Rectal smooth muscle tissue (tissue), 1 donor: ENCODE measurements around the gene DLGAP1.

ENCODE experiments used
- H3K27ac ChIP-seq: one replicate; pipeline ENCODE4 v1.7.0; 2013; ENCODE audit warnings: low read depth, low read length, inconsistent platforms
- H3K27me3 ChIP-seq: one replicate; pipeline ENCODE4 v1.7.0; 2013; ENCODE audit warnings: low read length; ENCODE audit not compliant: control insufficient read depth, insufficient read depth
- H3K36me3 ChIP-seq: one replicate; pipeline ENCODE4 v1.7.0; 2013; ENCODE audit warnings: low read length; ENCODE audit not compliant: control insufficient read depth, insufficient read depth
- H3K4me1 ChIP-seq: one replicate; pipeline ENCODE4 v1.7.0; 2013; ENCODE audit warnings: low read length; ENCODE audit not compliant: control insufficient read depth, insufficient read depth
- H3K4me3 ChIP-seq: one replicate; pipeline ENCODE4 v1.7.0; 2013; ENCODE audit warnings: low read length
- H3K9ac ChIP-seq: one replicate; pipeline ENCODE4 v1.7.0; 2013; ENCODE audit warnings: low read length

DLGAP1 gene

DNA sequence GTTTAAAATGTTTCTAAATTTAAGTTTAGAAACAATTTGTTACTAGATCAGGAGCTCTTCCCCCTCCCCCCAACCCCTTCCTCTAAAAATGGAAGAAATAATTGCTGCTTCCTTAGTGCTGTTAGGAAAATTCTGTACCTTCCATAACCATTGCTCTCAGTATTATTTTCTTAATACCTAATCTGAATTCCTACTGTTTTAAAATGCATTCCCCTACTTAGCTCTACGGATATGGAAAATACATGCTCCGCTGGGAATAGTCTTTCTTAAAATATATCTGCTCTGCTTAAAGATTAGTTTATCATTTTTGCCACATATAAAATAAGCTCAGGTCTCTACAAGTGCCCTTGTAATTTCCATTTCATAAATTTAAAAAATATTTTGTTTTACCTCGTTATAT, 789.9 kb downstream of the DLGAP1 start:
- Histone ChIP-seq H3K27ac (no peak overlapping the region), H3K36me3 (no peaks in the 10 kb centered on the region), H3K27me3 (no peaks in the 10 kb centered on the region), H3K4me1 (peaks cover 7% of the 10 kb centered on the region), H3K4me3 (no peak overlapping the region), H3K9ac (no peak overlapping the region)

DNA sequence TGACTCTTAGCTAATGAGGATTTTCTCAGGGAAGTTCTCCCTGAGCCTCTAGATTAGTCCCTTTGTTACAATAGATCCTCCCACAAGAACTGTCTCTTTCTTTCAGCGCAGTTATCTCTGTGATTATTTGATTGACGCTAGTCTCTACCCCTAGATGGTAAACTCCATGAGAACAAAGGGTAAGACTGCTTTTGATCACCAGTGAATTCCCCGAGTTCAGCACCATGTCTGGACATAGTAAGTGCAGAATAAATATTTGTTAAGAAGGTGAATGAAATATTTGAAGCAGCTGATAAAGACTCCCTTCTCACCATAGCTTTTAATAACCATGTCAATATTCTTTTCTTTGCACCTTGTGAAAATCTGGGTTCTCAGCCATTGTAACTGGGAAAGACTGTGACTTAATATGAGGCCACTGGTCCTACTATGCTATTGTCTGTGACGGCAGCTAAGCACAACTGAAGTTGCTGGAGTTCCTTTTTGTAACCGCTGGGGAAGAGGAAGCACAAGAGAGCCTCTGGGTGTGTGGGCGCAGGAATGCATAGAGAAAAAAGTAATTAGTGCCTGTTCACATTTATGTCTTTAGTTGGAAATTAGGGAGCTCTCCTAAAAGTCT, 790.4 kb downstream of the DLGAP1 start:
- Histone ChIP-seq H3K36me3 (no peaks in the 10 kb centered on the region), H3K4me1 (peaks cover 7% of the 10 kb centered on the region), H3K9ac (no peak overlapping the region), H3K27me3 (no peaks in the 10 kb centered on the region), H3K27ac (no peak overlapping the region), H3K4me3 (no peak overlapping the region)

DNA sequence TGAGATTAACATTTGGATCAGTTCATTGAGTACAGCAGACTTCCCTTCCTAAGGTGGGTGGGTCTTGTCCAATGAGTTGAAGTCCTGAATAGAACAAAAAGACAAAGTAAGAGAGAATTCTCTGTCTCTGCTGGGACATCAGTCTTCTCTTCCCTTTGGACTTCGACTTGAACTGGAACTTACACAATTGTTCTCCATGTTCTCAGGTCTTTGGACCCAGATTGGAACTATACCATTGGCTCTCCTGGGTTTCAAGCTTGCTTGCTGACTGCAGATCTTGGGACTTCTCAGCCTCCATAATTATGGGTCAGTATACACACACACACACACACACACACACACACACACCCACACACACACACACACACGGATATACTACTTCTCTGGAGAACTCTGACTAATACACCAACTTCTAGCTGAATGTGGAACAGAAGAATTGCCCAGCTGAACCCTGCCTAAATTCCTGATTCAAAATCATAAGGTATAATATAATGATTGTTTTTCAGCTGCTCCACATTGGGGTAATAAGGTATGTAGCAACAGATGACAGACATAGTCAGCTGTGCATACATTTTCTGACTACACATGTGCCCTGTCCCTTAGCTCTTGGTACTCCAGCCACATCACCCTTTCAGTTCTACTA, 791.1 kb downstream of the DLGAP1 start:
- H3K4me1 ChIP-seq: peaks cover 7% of the 10 kb centered on the region
- no peaks in the 10 kb centered on the region for H3K36me3 ChIP-seq
- no peaks in the 10 kb centered on the region for H3K27me3 ChIP-seq
- H3K9ac ChIP-seq: no peak overlapping the region
- H3K27ac ChIP-seq: no peak overlapping the region
- H3K4me3 ChIP-seq: no peak overlapping the region

DNA sequence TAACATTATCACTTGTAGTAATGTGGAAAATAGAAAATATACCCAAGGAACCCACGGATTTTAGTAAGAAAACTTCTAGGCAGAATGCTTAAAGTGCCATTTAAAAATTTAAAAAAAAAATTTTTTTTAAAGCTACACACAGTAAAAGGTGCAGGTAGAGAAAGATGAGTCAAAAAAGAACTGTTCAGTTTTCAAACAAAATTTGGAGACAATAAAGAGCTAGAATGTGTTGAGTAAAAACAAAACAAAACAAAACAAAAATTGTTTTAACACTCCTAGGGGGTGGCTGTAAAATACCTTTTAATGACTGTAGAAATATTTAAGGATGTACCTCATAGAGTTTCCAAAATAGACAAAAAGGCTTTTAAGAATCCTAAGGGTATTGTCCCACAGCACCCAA, 793.1 kb downstream of the DLGAP1 start:
- Histone ChIP-seq H3K27ac (no peak overlapping the region), H3K4me3 (no peak overlapping the region), H3K27me3 (no peaks in the 10 kb centered on the region), H3K36me3 (no peaks in the 10 kb centered on the region), H3K4me1 (peaks cover 7% of the 10 kb centered on the region), H3K9ac (no peak overlapping the region)

DNA sequence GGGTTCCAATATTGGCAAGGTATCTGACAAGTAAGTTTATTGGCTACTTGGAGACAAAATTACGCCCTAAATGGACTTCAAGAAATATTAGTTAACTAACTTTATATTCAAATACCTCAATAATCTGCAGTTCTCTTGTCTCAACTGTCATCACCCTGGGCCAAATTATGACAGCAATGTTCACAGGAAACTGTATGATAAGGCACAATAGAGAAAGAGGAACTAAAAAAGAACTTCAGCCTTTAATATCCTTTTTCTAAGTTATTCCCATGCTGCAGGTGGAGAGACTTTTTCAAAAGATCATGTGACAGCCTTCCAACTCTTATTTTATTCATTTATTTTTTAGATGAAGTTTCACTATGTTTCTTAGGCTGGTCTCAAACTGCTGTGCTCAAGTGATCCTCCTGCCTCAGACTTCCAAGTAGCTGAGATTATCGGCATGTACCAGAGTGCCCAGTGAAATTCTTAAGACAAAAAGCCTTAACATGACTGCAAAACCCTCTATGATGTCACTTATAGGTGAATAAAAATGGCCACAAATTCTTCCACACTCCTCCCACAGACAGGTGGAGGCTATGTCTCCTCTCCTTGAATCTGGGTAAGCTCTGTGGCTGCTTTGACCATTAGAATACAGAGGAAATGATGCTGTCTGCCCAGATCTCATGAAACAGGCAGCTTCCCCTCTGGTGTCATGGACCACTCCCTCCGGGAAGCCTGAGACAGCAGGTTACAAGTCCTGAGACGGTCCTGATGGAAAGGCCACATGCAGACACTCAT, 794.2 kb downstream of the DLGAP1 start:
- no peak overlapping the region for H3K4me3 ChIP-seq
- H3K4me1 ChIP-seq: peaks cover 4% of the 10 kb centered on the region
- H3K36me3 ChIP-seq: no peaks in the 10 kb centered on the region
- H3K9ac ChIP-seq: no peak overlapping the region
- H3K27ac ChIP-seq: no peak overlapping the region
- H3K27me3 ChIP-seq: no peaks in the 10 kb centered on the region

DNA sequence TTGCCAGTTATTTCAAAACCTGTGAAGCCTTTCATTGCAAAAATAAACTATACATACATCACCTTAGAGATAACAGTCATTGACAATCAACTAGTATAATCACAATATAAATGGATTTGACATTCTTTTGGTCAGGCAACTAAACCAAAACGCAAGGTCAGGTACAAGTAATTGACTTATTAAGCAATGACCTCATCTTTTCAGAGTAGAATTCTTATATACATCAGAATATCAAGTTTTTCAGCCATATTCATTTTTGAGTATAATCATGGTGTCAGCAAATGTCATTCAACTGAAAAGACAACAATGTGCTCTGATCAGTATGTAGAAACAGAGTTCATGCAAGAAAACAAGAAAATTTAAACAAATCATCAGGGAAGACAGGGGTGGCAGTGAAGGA, 796.6 kb downstream of the DLGAP1 start:
- H3K27ac ChIP-seq: no peak overlapping the region
- no peak overlapping the region for H3K4me3 ChIP-seq
- no peak overlapping the region for H3K9ac ChIP-seq

DNA sequence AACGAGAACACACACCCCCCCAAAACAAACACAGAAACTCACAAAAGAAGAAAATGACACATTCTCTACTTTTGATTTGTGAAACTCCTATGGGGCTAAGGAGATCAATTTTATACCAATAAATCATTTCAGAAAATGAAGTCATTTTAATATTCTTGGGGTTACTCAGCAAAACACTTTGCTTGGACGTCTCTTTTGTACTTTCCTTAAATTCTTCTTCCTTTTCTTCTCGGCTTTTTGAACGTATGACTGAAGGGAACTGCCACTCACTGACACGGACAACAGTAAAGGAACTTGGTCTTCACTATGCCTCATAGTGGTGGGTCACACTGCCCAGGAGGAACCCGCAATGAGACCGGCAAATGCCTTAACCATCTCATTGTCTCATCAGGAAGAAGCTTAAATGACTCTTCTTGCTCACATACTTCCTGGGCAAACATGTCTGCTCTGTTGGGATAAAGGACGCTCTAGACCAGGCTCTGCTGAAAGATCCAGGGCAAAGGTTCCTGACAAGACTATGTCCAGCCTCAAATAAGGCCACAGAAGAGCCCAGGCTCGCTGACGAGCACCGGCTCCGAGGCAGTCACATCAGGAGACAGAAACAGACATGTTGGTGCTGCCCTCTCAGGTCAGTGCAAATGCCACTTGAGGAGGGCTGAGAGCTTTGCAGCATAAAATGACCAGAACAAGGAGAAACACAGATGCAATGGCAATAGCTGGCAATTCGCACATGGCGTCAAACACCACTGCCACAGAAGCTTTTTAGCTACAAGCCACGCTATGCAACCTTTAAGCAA, 799.7 kb downstream of the DLGAP1 start:
- Histone ChIP-seq H3K27ac (no peak overlapping the region), H3K4me3 (no peak overlapping the region), H3K9ac (no peak overlapping the region), H3K27me3 (no peaks in the 10 kb centered on the region), H3K4me1 (no peaks in the 10 kb centered on the region), H3K36me3 (no peaks in the 10 kb centered on the region)

More for the DNA sequence above, 796.6 kb downstream of the DLGAP1 start:
- H3K27me3 ChIP-seq: no peaks in the 10 kb centered on the region
- no peaks in the 10 kb centered on the region for H3K4me1 ChIP-seq
- no peaks in the 10 kb centered on the region for H3K36me3 ChIP-seq

DNA sequence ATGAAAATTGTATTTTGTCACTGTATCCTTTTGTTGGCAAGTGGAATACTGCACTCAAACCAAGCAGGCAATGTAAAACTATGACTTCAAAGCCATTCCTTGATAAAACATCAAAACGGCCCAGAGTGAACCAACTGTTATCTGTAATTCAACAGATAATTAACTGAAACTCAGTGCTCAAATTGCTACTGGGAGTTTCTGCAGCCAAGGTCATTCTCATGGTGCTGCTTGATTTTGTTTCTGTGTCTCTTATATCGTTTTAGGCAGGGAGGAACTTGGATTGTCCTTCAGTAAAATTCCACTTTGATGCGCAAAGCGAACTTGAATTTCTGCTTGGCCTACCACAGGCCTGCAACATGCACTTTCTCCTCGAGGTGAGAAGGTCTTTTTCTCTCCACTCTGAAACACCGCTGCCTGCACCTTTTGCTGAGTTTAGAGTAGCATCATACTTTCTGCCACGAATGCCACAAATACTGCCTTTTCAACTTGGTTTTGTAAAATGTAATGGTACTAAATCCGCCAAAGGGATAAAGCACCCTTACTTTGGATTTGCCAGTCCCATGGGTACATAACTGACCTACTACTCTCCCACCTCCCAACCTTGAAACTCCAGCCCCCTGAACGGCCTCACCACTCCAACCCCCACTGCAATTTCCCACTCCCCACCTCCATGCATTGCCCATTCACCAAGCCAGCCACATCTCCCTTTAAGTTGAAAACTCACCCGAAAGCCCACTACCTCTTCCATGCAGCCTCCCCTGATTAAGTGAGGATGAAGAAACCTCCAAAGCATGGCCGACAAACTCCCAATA, 800.5 kb downstream of the DLGAP1 start:
- Histone ChIP-seq H3K9ac (no peak overlapping the region), H3K27ac (no peak overlapping the region), H3K27me3 (no peaks in the 10 kb centered on the region), H3K4me3 (no peak overlapping the region), H3K4me1 (no peaks in the 10 kb centered on the region), H3K36me3 (no peaks in the 10 kb centered on the region)

DNA sequence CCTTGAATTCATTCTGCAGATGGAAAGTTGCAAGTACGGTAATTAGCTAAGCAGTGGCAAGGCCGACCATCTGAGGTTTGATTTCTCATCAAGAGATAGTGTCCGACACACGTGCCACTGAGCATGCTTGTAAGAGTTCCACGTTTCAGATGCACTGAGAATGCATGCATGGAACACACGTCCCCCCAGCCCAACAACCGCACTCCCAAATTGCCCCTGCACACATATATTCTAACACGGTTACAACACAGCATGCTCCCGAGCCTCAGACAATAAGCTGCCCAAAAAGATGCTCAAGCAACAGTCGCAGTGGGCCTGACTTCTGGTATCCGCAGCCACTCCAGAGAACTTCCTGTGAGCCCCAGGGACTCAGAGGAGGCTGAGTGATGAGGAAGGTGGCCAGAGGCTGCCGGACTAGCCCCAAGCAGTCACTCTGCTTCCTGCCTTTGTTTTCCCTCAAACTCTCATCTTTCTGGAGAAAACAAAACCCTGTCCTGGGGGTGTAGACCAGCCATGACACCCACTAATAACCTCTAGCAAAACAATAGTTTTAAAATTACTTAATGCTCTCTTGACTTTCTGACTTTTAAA, 801.2 kb downstream of the DLGAP1 start:
- Histone ChIP-seq H3K4me3 (no peak overlapping the region), H3K9ac (no peak overlapping the region), H3K36me3 (no peaks in the 10 kb centered on the region), H3K27ac (no peak overlapping the region), H3K4me1 (no peaks in the 10 kb centered on the region), H3K27me3 (no peaks in the 10 kb centered on the region)

DNA sequence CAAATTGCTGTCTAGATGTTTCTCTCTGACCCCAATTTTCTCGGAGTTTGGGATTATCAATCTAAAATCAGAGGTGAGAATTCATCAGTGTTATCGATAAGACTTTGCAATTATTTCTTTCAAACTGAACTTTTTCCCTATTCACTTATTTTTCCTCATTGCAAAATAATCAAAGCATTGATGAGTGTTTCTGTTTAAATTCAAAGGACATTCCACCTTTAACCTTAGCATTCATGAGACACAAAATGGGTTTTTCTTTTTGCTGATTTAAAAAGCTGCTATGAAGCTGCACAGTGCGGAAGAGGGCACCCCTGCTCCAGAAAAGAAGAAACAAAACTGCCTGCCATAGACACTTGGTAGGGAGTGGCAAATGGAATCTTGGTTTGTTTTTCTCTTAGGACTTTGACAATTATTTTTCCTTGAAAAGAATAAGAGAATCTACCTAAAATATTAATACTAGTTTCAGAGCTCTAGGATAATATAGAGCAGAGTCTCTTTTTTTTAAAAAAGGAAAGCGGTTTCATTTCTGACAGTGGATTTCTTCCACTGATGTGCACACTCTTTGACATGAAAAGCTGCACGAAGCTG, 801.8 kb downstream of the DLGAP1 start:
- Histone ChIP-seq H3K9ac (no peak overlapping the region), H3K27me3 (no peaks in the 10 kb centered on the region), H3K4me3 (no peak overlapping the region), H3K36me3 (no peaks in the 10 kb centered on the region), H3K4me1 (no peaks in the 10 kb centered on the region), H3K27ac (no peak overlapping the region)
